Ishikawa (cell line): Measurements from ENCODE around the gene TRIM58.

ENCODE experiments used
- CEBPB ChIP-seq: IDR thresholded peaks from 2 replicates; pipeline ENCODE4 v1.6.1; 2012
- CREB1 ChIP-seq: IDR thresholded peaks from 2 replicates; pipeline ENCODE4 v1.6.1; 2012; ENCODE audit warnings: low read depth
- EGR1 ChIP-seq: IDR thresholded peaks from 2 replicates; pipeline ENCODE4 v1.6.1; 2012
- EP300 ChIP-seq: IDR thresholded peaks from 2 replicates; pipeline ENCODE4 v1.6.1; 2012; ENCODE audit warnings: borderline replicate concordance
- FOXM1 ChIP-seq: IDR thresholded peaks from 2 replicates; pipeline ENCODE4 v1.6.1; 2012; ENCODE audit warnings: low read depth, borderline replicate concordance
- MAX ChIP-seq: IDR thresholded peaks from 2 replicates; pipeline ENCODE4 v1.6.1; 2012
- NFIC ChIP-seq: IDR thresholded peaks from 2 replicates; pipeline ENCODE4 v1.6.1; 2012
- RAD21 ChIP-seq: IDR thresholded peaks from 2 replicates; pipeline ENCODE4 v1.6.1; 2012; ENCODE audit warnings: low read depth
- TAF1 ChIP-seq: IDR thresholded peaks from 2 replicates; pipeline ENCODE4 v1.6.1; 2012; ENCODE audit warnings: low read depth, mild to moderate bottlenecking
- TCF12 ChIP-seq: IDR thresholded peaks from 2 replicates; pipeline ENCODE4 v1.6.1; 2012; ENCODE audit warnings: low read depth
- TEAD4 ChIP-seq: IDR thresholded peaks from 2 replicates; pipeline ENCODE4 v1.6.1; 2012
- YY1 ChIP-seq: IDR thresholded peaks from 2 replicates; pipeline ENCODE4 v1.6.1; 2012; ENCODE audit warnings: low read depth
- ZBTB7A ChIP-seq: IDR thresholded peaks from 2 replicates; pipeline ENCODE4 v1.6.1; 2012; ENCODE audit warnings: low read depth
- TF ChIP-seq, protein P1 (sequence below): IDR thresholded peaks from 2 replicates; pipeline ENCODE4 v1.6.1; 2012; ENCODE audit warnings: low read depth, mild to moderate bottlenecking
- TF ChIP-seq, protein P2 (sequence below): IDR thresholded peaks from 2 replicates; pipeline ENCODE4 v1.6.1; 2012

TRIM58 gene

GRCh38 chr1:247914941-247915662 lies 58.1 kb downstream of the TRIM58 start:
- TF ChIP-seq ZBTB7A = no peak
- TF ChIP-seq, protein P1, sequence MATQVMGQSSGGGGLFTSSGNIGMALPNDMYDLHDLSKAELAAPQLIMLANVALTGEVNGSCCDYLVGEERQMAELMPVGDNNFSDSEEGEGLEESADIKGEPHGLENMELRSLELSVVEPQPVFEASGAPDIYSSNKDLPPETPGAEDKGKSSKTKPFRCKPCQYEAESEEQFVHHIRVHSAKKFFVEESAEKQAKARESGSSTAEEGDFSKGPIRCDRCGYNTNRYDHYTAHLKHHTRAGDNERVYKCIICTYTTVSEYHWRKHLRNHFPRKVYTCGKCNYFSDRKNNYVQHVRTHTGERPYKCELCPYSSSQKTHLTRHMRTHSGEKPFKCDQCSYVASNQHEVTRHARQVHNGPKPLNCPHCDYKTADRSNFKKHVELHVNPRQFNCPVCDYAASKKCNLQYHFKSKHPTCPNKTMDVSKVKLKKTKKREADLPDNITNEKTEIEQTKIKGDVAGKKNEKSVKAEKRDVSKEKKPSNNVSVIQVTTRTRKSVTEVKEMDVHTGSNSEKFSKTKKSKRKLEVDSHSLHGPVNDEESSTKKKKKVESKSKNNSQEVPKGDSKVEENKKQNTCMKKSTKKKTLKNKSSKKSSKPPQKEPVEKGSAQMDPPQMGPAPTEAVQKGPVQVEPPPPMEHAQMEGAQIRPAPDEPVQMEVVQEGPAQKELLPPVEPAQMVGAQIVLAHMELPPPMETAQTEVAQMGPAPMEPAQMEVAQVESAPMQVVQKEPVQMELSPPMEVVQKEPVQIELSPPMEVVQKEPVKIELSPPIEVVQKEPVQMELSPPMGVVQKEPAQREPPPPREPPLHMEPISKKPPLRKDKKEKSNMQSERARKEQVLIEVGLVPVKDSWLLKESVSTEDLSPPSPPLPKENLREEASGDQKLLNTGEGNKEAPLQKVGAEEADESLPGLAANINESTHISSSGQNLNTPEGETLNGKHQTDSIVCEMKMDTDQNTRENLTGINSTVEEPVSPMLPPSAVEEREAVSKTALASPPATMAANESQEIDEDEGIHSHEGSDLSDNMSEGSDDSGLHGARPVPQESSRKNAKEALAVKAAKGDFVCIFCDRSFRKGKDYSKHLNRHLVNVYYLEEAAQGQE = no peak
- TF ChIP-seq TAF1 = no peak
- no peak for TF ChIP-seq EP300
- TF ChIP-seq CREB1 = no peak
- no peak for TF ChIP-seq NFIC
- no peak for TF ChIP-seq TCF12
- TF ChIP-seq, protein P2, sequence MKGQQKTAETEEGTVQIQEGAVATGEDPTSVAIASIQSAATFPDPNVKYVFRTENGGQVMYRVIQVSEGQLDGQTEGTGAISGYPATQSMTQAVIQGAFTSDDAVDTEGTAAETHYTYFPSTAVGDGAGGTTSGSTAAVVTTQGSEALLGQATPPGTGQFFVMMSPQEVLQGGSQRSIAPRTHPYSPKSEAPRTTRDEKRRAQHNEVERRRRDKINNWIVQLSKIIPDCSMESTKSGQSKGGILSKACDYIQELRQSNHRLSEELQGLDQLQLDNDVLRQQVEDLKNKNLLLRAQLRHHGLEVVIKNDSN = no peak
- TF ChIP-seq RAD21 = no peak
- TF ChIP-seq CEBPB = no peak
- no peak for TF ChIP-seq YY1

- TF ChIP-seq TCF12 = no peak
- TF ChIP-seq NFIC = no peak
- no peak for TF ChIP-seq MAX
- no peak for TF ChIP-seq EP300
- no peak for TF ChIP-seq CREB1
- TF ChIP-seq FOXM1 = no peak
- TF ChIP-seq TEAD4 = no peak
- TF ChIP-seq, protein P1 = no peak
- no peak for TF ChIP-seq EGR1
- TF ChIP-seq TAF1 = no peak
- TF ChIP-seq, protein P2 = no peak
- no peak for TF ChIP-seq ZBTB7A
- no peak for TF ChIP-seq RAD21
- no peak for TF ChIP-seq CEBPB
These were observed 63.0 kb downstream of the TRIM58 start, which contains the start of gene OR2T8 for GRCh38 chr1:247919952-247920351. Gene OR2T8, plus strand, starts transcription at chr1:247920252. Its CDS starts 766 bp downstream, at chr1:247921018.

- no peak for TF ChIP-seq RAD21
- TF ChIP-seq TCF12 = no peak
These were observed 67.0 kb downstream of the TRIM58 start for GRCh38 chr1:247923941-247924340.

- no peak for TF ChIP-seq EP300
- TF ChIP-seq YY1 = no peak
- no peak for TF ChIP-seq NFIC
- TF ChIP-seq, protein P2 = no peak
- TF ChIP-seq EGR1 = no peak
- TF ChIP-seq, protein P1 = no peak
- TF ChIP-seq CEBPB = no peak
- TF ChIP-seq FOXM1 = no peak
- TF ChIP-seq TAF1 = no peak
- TF ChIP-seq TCF12 = no peak
- no peak for TF ChIP-seq TEAD4
These were observed 67.9 kb downstream of the TRIM58 start, which contains the start of gene OR2AJ1 for GRCh38 chr1:247924868-247925267. Gene OR2AJ1, plus strand, starts transcription at chr1:247924889. Its CDS starts 8,880 bp downstream, at chr1:247933769.
